NOMO-1 treated with dmso at 0.1 percent for 144 hours (cell line): ENCODE results near the gene MAPKAPK2.
"Not testable (repeated sequence)": the region's sequence is repeated elsewhere in the genome, so short reads cannot be mapped to it uniquely, and the experiment has no call there.

Experiments
- DNase-seq: peaks from one replicate; lab custom pipeline; 2025; ENCODE audit not compliant: unreplicated experiment; lab: John Stamatoyannopoulos, UW

The MAPKAPK2 gene

GRCh38 chr1:206739411-206740076 is 54.8 kb downstream of the MAPKAPK2 start:
- peak; percentile 25 for DNase-seq

DNA sequence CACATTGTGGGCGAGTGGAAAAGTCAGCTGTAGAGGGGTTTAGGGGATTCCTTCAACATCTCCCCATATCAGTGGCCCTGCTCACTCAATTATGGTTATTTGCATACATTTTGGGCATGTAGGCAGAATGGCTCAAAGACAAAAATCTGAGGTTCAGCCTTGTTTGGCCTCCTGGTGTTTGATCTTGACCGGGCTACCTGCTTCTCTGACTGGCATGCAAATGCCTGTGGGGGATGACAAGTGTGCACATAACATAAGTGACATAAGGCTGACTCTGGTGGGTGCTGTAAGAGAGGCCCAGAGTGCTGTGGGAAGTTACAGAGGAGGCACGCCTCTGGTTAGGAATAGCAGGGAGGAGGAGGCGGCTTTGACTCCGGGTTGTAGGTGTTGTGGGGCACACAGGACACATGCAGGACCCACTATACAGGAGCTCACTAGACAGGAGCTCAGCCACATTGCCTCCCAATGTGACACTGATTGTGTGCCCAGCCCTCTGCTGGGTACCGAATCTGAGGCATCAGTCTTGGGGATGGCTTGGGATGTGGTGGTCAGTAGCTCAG is 56.5 kb downstream of the MAPKAPK2 start:
- no peak for DNase-seq

DNA sequence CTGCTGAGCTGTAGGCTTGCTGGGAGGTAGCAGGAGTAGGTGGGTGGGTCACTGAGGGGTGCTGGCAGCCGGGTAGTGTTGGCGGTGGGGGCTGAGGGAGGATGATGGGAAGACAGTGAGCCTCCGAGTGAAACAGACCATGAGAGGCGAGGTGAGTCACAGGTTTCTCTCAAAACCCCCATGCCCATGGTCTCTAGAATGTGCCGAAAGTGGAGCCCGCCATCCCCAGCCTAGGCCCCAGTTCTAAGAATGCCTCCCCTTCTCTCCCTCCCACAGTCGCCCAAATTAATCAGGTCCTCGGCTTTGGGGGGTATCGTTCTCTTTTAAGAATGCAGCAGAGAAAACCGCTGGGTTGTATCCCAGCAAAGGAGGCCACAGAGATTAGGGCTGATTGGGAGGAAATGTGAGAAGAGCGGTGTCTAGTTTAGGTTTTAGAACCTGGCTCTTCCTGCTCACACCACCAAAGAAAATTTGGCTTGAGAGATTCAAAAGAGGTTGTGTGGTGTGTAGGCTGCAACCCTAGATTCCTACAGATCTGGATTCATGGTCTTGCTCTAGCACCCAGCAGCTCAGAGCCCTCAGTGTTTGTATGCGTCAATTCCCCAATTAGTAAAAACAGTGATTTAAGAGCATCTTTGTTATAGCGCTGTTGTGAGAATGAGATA is 58.1 kb downstream of the MAPKAPK2 start:
- no peak for DNase-seq

DNA sequence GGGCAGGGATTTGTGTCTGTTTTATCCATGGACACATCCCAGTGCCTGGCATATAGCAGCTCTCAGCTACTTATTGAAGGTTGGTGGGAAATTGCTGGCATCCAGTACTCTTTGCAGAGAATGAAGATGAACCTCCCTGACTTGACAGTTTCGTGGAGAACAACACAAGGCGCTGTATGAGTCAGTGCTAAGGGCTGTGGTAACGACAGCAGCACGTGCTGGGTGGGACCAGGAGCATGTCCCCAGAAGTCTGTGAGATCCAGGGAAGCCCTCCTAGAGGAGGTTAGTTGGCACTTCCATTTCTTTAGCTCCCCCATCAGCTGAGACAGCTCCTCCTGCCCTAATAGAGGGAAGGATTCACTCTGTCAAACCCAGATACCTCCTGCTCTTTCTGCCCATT is 60.0 kb downstream of the MAPKAPK2 start:
- no peak for DNase-seq

DNA sequence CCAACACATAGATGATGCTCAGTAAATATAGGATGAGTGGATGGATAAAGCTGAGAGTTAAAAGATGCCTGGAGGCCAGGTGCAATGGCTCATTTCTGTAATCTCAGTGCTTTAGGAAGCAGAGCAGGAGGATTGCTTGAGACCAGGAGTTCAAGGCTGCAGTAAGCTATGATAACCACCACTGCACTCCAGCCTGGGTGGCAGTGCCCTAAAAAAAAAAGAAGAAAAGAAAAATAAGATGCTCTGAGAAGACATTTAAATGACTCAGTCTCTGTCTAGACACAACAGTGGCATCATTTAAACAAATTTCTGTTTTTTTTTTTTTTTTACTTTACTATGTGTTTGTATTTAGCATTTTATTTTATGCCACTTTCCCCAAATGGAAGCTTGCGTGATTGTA is 60.6 kb downstream of the MAPKAPK2 start:
- no peak for DNase-seq

DNA sequence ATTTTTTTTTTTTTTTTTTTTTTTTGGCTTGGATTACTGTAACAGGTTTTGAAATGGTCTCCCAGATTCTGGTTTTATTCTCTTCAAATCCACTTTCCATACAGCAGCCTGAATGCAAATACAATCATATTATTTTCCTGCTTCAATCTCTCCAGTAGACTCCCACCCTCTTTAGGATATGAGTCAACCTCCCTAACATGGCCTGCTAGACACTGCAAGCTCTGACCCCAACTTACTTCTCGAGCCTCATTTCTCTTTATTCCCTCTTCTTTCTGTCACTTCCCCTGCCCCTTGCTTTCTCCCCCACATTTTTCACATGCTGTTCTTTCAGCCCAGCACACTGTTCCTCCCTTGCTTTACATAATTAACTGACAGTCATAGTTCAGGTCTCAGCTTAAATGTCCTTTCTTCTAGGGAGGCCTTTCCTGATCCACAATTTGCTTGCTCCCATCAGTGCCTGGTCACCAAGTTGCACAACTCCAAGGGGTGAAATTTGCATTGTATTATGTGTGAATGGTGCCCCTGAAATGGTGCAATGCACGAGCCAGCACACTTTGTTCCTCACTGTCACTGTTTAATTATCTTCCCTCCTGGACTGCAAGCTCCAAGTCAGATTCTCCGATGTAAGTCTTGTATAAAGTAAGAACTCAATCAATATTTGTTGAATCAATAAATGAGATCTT is 63.8 kb downstream of the MAPKAPK2 start:
- peak; percentile 61 for DNase-seq

DNA sequence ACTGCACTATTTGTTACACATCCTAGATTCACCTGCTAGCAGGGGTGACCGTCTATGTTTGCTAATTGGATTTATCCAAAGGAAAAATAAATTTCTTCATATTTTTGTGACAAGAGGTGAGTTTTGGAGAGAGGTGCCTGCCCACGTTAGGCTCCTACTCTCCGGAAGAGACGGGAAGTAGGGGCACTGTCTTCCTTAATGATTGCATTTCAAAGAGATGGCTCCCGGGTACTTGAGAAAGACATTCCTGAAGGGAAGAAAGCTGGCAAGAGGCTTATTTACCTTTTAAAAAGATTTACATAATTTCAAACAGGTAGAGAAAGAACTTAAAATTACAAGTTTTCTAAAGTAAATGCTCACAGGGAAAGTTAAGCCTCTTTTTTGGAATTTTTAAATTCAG is 67.2 kb downstream of the MAPKAPK2 start:
- no peak for DNase-seq

DNA sequence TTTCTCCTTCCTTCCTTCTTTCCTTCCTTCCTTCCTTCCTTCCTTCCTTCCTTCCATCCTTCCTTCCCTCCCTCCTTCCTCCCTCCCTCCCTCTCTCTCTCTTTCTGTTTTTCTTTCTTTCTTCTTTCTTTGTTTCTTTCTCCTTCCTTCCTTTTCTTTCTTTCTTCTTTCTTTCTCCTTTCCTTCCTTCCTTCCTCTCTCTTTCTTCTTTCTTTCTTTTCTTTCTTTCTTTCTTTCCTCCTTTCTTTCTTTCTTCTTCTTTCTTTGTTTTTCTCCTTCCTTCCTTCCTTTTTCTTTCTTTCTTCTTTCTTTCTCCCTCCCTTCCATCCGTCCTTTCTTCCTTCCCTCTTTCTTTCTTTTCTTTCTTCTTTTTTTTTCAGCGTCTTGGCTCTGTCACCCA is 67.8 kb downstream of the MAPKAPK2 start:
- no peak for DNase-seq

DNA sequence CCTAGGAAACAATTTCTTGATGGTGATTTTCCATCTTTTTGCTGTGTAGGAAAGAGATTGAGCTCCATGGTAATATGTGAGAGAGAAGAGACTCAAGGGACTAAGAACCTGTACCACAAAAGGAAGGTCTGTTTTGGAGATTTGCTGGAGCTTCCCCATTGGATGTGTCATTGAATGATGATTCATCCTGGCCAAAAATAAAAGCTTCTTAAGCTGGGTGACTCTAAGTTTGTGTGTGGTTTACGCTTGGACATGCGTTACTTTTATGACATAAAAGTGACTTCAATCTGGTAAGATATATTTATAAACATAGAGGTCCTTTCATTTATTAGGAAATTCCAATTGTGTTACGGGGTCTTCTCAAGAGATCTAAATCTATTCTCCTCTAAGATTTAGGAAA is 68.4 kb downstream of the MAPKAPK2 start:
- DNase-seq: peak; percentile 41

- no peak for DNase-seq
These were observed 69.3 kb downstream of the MAPKAPK2 start for GRCh38 chr1:206754011-206754410.

- DNase-seq: peak; percentile 33
These were observed 73.0 kb downstream of the MAPKAPK2 start for GRCh38 chr1:206757524-206758266.

DNA sequence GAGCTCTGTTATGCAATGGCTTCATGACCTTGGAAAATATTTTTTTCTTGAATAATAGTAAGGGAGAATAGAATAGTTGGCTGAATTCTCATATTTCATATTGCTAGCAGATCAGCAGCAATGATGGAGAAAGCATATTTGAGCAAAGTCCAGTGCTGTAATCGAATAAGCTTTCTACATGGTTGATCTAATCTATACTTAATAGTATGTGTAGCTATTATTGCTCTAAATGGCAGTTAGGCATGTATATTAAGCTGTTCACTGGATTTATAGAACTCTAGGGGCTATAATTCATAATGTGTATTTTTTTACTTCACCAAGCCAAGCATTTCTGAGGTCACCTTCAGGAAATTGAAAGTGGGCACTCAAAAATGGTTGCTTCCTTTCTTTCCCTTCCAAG is 75.9 kb downstream of the MAPKAPK2 start:
- DNase-seq: no peak

GRCh38 chr1:206761159-206761768 is 76.6 kb downstream of the MAPKAPK2 start:
- no peak for DNase-seq

- DNase-seq: not testable (repeated sequence)
These were observed 78.1 kb downstream of the MAPKAPK2 start for GRCh38 chr1:206762741-206763364.

- DNase-seq: not testable (repeated sequence)
These were observed 81.1 kb downstream of the MAPKAPK2 start for GRCh38 chr1:206765771-206766170.

GRCh38 chr1:206766251-206766856 is 81.6 kb downstream of the MAPKAPK2 start:
- peak; percentile 31 for DNase-seq

GRCh38 chr1:206768472-206769303 is 84.0 kb downstream of the MAPKAPK2 start:
- DNase-seq: no peak

- no peak for DNase-seq
These were observed 84.6 kb downstream of the MAPKAPK2 start for GRCh38 chr1:206769304-206769731.
